ENCODE results near the gene PLEKHH1.

DNA sequence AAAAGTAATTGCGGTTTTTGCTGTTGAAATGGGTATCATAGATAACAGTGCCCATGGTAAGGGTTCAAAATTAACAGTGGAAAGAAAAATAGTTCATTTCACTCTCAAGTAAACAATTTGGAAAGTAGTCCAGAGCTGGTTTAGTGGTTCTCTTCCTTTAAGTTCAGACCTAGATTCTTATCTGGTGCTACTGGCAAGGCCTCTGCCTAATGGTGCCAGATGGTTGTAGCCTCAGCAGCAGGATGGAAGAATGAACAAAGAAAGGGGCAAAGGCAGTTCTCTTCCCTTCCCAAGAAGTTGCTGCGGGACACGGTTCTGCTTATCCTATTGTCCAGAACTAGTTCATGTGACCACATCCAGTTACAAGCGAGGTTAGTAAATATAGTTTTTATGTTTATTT lies 97.1 kb downstream of the PLEKHH1 start:
- TF ChIP-seq, protein P1, sequence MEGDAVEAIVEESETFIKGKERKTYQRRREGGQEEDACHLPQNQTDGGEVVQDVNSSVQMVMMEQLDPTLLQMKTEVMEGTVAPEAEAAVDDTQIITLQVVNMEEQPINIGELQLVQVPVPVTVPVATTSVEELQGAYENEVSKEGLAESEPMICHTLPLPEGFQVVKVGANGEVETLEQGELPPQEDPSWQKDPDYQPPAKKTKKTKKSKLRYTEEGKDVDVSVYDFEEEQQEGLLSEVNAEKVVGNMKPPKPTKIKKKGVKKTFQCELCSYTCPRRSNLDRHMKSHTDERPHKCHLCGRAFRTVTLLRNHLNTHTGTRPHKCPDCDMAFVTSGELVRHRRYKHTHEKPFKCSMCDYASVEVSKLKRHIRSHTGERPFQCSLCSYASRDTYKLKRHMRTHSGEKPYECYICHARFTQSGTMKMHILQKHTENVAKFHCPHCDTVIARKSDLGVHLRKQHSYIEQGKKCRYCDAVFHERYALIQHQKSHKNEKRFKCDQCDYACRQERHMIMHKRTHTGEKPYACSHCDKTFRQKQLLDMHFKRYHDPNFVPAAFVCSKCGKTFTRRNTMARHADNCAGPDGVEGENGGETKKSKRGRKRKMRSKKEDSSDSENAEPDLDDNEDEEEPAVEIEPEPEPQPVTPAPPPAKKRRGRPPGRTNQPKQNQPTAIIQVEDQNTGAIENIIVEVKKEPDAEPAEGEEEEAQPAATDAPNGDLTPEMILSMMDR (conservative IDR thresholded peaks at IDR 0.05 in 1 of 2, IDR thresholded peaks at IDR 0.05 in 1 of 2; ENCODE audit: extremely low read depth in 1 of 2, insufficient read depth in 1 of 2, low read depth in 1 of 2, low read length in 2 of 2): no peak
- TF ChIP-seq EZH2 (IDR thresholded peaks at IDR 0.05; ENCODE audit: borderline replicate concordance, low read length): no peak

All from mammary epithelial cell (primary cell).